Upper lobe of left lung (tissue), 4 donors: ENCODE measurements around the gene PLCH2.

Source experiments
- CTCF ChIP-seq, 6 experiments: fragments of 450-650 bp in 4 of 6; fragments of 200-600 bp in 2 of 6; sonication (generic) in 2 of 6; IDR thresholded peaks; one replicate each; pipeline ENCODE4 v1.5.1; 2016 to 2019; ENCODE audit warnings: antibody characterized with exemption in 6 of 6
- EP300 ChIP-seq, 4 donors: sonication (generic); formaldehyde crosslinking; IDR thresholded peaks; one replicate each; pipeline ENCODE4 v1.5.1; 2017; ENCODE audit warnings: antibody characterized with exemption in 4 of 4, control low read depth in 2 of 4
- POLR2A ChIP-seq, 4 donors: fragments of 450-650 bp; IDR thresholded peaks; one replicate each; pipeline ENCODE4 v1.5.1; 2016 to 2017; ENCODE audit warnings: antibody characterized with exemption in 4 of 4, mild to moderate bottlenecking in 2 of 4
- POLR2AphosphoS5 ChIP-seq, 2 donors: sonication (generic); formaldehyde crosslinking; IDR thresholded peaks; one replicate each; pipeline ENCODE4 v1.5.1; 2017; ENCODE audit warnings: antibody characterized with exemption in 2 of 2

- TF ChIP-seq CTCF (IDR thresholded peaks at IDR 0.05) (no peak), POLR2AphosphoS5 (IDR thresholded peaks at IDR 0.05) (no peak), POLR2A (IDR thresholded peaks at IDR 0.05) (no peak), EP300 (IDR thresholded peaks at IDR 0.05) (no peak)
Measured at GRCh38 chr1:2542246-2542915, 66.3 kb downstream of the PLCH2 start.
